ENCODE results near the gene ZNRD2.

DNA sequence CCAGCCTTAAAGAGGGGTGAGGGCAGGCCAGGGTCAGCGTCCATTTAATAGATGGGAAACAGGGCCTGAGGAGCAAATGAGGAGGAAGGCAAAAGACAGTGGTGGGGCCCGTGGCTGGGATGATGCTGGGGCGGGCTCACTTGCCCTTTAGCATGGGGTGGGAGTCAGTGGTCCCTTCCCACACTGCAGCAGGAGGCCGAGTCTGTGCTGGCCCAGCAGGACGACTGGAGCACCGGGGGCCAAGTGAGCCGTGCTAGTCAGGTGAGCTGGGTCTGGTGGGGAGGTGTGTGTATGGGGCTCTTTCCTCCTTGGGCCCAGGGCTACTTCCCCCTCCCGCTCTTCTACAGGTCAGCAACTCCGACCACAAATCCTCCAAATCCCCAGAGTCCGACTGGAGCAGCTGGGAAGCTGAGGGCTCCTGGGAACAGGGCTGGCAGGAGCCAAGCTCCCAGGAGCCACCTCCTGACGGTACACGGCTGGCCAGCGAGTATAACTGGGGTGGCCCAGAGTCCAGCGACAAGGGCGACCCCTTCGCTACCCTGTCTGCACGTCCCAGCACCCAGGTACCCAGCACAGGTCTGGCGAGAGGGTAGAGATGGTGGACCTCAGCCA lies 32.6 kb upstream of the ZNRD2 start:
- no peak for TF ChIP-seq POLR2A (IDR thresholded peaks at IDR 0.05)
- TF ChIP-seq, protein P1, sequence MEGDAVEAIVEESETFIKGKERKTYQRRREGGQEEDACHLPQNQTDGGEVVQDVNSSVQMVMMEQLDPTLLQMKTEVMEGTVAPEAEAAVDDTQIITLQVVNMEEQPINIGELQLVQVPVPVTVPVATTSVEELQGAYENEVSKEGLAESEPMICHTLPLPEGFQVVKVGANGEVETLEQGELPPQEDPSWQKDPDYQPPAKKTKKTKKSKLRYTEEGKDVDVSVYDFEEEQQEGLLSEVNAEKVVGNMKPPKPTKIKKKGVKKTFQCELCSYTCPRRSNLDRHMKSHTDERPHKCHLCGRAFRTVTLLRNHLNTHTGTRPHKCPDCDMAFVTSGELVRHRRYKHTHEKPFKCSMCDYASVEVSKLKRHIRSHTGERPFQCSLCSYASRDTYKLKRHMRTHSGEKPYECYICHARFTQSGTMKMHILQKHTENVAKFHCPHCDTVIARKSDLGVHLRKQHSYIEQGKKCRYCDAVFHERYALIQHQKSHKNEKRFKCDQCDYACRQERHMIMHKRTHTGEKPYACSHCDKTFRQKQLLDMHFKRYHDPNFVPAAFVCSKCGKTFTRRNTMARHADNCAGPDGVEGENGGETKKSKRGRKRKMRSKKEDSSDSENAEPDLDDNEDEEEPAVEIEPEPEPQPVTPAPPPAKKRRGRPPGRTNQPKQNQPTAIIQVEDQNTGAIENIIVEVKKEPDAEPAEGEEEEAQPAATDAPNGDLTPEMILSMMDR (IDR thresholded peaks at IDR 0.05), result no peak
